Measurements from ENCODE around the gene AAK1. TPM values are rescaled to one million over a fixed set of nuclear protein-coding genes. Genes with fewer than 3 reads are reported as not detected.
"Not testable (repeated sequence)": the region's sequence is repeated elsewhere in the genome, so short reads cannot be mapped to it uniquely, and the experiment has no call there.

AAK1 gene
- total and polyA plus RNA-seq, 2 donors (not counting 3 experiments of a cell fraction or from before 2014, with no cell fraction given): 31.0 to 127 TPM

GRCh38 chr2:69674316-69674670 is 30.8 kb upstream of the AAK1 start:
- peak overlapping the region; percentile 15 for H3K27ac ChIP-seq (ENCODE audit: insufficient read depth, low read depth, low read length)
- H3K27me3 ChIP-seq (ENCODE audit: control insufficient read depth in 2 of 2, insufficient read depth in 2 of 2, low read length in 2 of 2): no peaks in the 10 kb centered on the region
- no peaks in the 10 kb centered on the region for H4K20me1 ChIP-seq (replicated peaks; ENCODE audit: control insufficient read depth, extremely low read depth, insufficient read depth, low read length)
- H3K9me3 ChIP-seq (replicated peaks; ENCODE audit: control insufficient read depth, insufficient read depth, low read length): no peaks in the 10 kb centered on the region
- H3K79me2 ChIP-seq (ENCODE audit: control insufficient read depth, insufficient read depth, low read length): no peaks in the 10 kb centered on the region
- no peaks in the 10 kb centered on the region for H3K9me1 ChIP-seq (replicated peaks; ENCODE audit: control insufficient read depth, extremely low read depth, insufficient read depth, low read length)
- H3K4me3 ChIP-seq (replicated peaks in 1 of 3; ENCODE audit: insufficient read depth in 1 of 3, low read depth in 1 of 3, low read length in 3 of 3): no peak overlapping the region
- peak overlapping the region; percentile 42 for H2AFZ ChIP-seq (ENCODE audit: low read depth, low read length)
- TF ChIP-seq CTCF (IDR thresholded peaks at IDR 0.05; ENCODE audit: extremely low read depth in 1 of 2, insufficient read depth in 1 of 2, low read depth in 1 of 2, low read length in 2 of 2): no peak
- TF ChIP-seq JUN (IDR thresholded peaks at IDR 0.05; ENCODE audit: borderline replicate concordance, insufficient read depth, insufficient read length, low read depth): no peak
- no peak for TF ChIP-seq MYC (IDR thresholded peaks at IDR 0.05; ENCODE audit: low read depth, low read length)
- no peak for TF ChIP-seq GATA2 (IDR thresholded peaks at IDR 0.05; ENCODE audit: insufficient read depth, insufficient read length, low read depth, low read length)
- TF ChIP-seq, protein P1, sequence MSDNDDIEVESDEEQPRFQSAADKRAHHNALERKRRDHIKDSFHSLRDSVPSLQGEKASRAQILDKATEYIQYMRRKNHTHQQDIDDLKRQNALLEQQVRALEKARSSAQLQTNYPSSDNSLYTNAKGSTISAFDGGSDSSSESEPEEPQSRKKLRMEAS (IDR thresholded peaks at IDR 0.05; ENCODE audit: insufficient read depth, insufficient read length): no peak
- no peak for TF ChIP-seq FOS (IDR thresholded peaks at IDR 0.05; ENCODE audit: borderline replicate concordance, insufficient read depth, low read length)
- TF ChIP-seq POLR2A (IDR thresholded peaks at IDR 0.05; ENCODE audit: low read depth, low read length): no peak
- TF ChIP-seq EZH2 (IDR thresholded peaks at IDR 0.05; ENCODE audit: borderline replicate concordance, low read depth, low read length, severe bottlenecking): no peak
- TF ChIP-seq POLR2AphosphoS5 (IDR thresholded peaks at IDR 0.05; ENCODE audit: insufficient read depth, low read depth, low read length): no peak
- DNase-seq (ENCODE audit: low read depth, low spot score) (peak; percentile 51), FAIRE-seq (no peak)
- no peaks in the 10 kb centered on the region for H3K36me3 ChIP-seq (ENCODE audit: control insufficient read depth in 2 of 2, extremely low read depth in 1 of 2, insufficient read depth in 2 of 2, low read length in 2 of 2)
- no peak overlapping the region for H3K9ac ChIP-seq (replicated peaks; ENCODE audit: extremely low read depth, insufficient read depth, low read length)
- BruUV-seq (replicated peaks): no TSS peak
- ChIA-PET POLR2A (interaction anchor here (0.7 to 1.4 kb wide), 3 partner anchors 9 to 70 kb away, joined by 3 to 4 read pairs (median 3); no protein-coding TSS in a partner anchor), CTCF (interaction anchor here (0.5 kb wide), 1 partner anchor 9 kb away, joined by 3 read pairs; no protein-coding TSS in a partner anchor)
- intact Hi-C loops (cut with micrococcal nuclease) (loop anchor here (1.0 kb wide), 1 partner anchor 9 kb away; no protein-coding TSS in a partner anchor), dilution Hi-C loops (cut with MboI; ENCODE audit: extremely low pct_ligation_motif_present, low sequenced_read_pairs) (no loop called here)
- H3K4me2 ChIP-seq (ENCODE audit: insufficient read depth, low read length): peak overlapping the region; percentile 53
- H3K4me1 ChIP-seq (ENCODE audit: control insufficient read depth, extremely low read depth, insufficient read depth, low read length): peaks cover 20% of the 10 kb centered on the region

GRCh38 chr2:69673098-69673497 is 29.6 kb upstream of the AAK1 start:
- H3K9ac ChIP-seq (replicated peaks; ENCODE audit: extremely low read depth, insufficient read depth, low read length); H4K20me1 ChIP-seq (replicated peaks; ENCODE audit: control insufficient read depth, extremely low read depth, insufficient read depth, low read length); POLR2A ChIA-PET; H3K9me1 ChIP-seq (replicated peaks; ENCODE audit: control insufficient read depth, extremely low read depth, insufficient read depth, low read length); H3K27ac ChIP-seq (ENCODE audit: insufficient read depth, low read depth, low read length); DNase-seq (ENCODE audit: low read depth, low spot score); H3K79me2 ChIP-seq (ENCODE audit: control insufficient read depth, insufficient read depth, low read length); H3K36me3 ChIP-seq (ENCODE audit: control insufficient read depth in 2 of 2, extremely low read depth in 1 of 2, insufficient read depth in 2 of 2, low read length in 2 of 2); H3K9me3 ChIP-seq (replicated peaks; ENCODE audit: control insufficient read depth, insufficient read depth, low read length); FAIRE-seq; intact Hi-C loops (cut with micrococcal nuclease); BruUV-seq (replicated peaks); H2AFZ ChIP-seq (ENCODE audit: low read depth, low read length); H3K4me2 ChIP-seq (ENCODE audit: insufficient read depth, low read length); CTCF ChIA-PET; dilution Hi-C loops (cut with MboI; ENCODE audit: extremely low pct_ligation_motif_present, low sequenced_read_pairs); H3K27me3 ChIP-seq (ENCODE audit: control insufficient read depth in 2 of 2, insufficient read depth in 2 of 2, low read length in 2 of 2); H3K4me3 ChIP-seq (replicated peaks in 1 of 3; ENCODE audit: insufficient read depth in 1 of 3, low read depth in 1 of 3, low read length in 3 of 3): not testable (repeated sequence)
- H3K4me1 ChIP-seq (ENCODE audit: control insufficient read depth, extremely low read depth, insufficient read depth, low read length): peaks cover 26% of the 10 kb centered on the region

All from endothelial cell of umbilical vein (primary cell).